Left ventricle myocardium inferior (tissue), 1 donor: ENCODE results near the gene UBE2C. TPM values are rescaled to one million over a fixed set of nuclear protein-coding genes. Genes with fewer than 3 reads are reported as not detected.

ENCODE experiments used
- DNase-seq: peaks from one replicate; pipeline ENCODE4 v3.0.0-alpha.2; 2020
- H3K27ac ChIP-seq: fragments of 200-600 bp; replicated peaks from 2 replicates; pipeline ENCODE4 v1.8.0; 2021
- H3K27me3 ChIP-seq: fragments of 200-600 bp; 2 replicates; pipeline ENCODE4 v1.8.0; 2021; ENCODE audit warnings: low read depth
- H3K36me3 ChIP-seq: fragments of 200-600 bp; 2 replicates; pipeline ENCODE4 v1.8.0; 2021
- H3K4me1 ChIP-seq: fragments of 200-600 bp; 2 replicates; pipeline ENCODE4 v1.8.0; 2021
- H3K4me3 ChIP-seq: fragments of 200-600 bp; 2 replicates; pipeline ENCODE4 v1.8.0; 2021; ENCODE audit warnings: mild to moderate bottlenecking, moderate library complexity
- H3K9me3 ChIP-seq: fragments of 200-600 bp; replicated peaks from 2 replicates; pipeline ENCODE4 v1.8.0; 2021
- intact Hi-C: fragments of 100-400 bp; cut with micrococcal nuclease; formaldehyde crosslinking; loops from one replicate; pipeline ENCODE4 v1.11.0; 2022
- total RNA-seq: library from RNA; stranded (reverse); fragmentation: NEBNext Ultra II Directional; extraction: Animal tissue kit (Norgen Biotek cat#: 25700); gene quantifications from one replicate; pipeline ENCODE4 v1.2.1, GENCODE V29; 2021
- TF ChIP-seq, protein P1 (sequence below): fragments of 200-600 bp; IDR thresholded peaks from 2 replicates; pipeline ENCODE4 v1.8.0; 2021; ENCODE audit warnings: antibody characterized with exemption, mild to moderate bottlenecking, borderline replicate concordance
- donor health status: DM: no; HTN: yes; CAD: no; lungs with severe emphysema.

The UBE2C gene
- total RNA-seq, 1 donor from 2014 or later = 0.91 TPM

DNA sequence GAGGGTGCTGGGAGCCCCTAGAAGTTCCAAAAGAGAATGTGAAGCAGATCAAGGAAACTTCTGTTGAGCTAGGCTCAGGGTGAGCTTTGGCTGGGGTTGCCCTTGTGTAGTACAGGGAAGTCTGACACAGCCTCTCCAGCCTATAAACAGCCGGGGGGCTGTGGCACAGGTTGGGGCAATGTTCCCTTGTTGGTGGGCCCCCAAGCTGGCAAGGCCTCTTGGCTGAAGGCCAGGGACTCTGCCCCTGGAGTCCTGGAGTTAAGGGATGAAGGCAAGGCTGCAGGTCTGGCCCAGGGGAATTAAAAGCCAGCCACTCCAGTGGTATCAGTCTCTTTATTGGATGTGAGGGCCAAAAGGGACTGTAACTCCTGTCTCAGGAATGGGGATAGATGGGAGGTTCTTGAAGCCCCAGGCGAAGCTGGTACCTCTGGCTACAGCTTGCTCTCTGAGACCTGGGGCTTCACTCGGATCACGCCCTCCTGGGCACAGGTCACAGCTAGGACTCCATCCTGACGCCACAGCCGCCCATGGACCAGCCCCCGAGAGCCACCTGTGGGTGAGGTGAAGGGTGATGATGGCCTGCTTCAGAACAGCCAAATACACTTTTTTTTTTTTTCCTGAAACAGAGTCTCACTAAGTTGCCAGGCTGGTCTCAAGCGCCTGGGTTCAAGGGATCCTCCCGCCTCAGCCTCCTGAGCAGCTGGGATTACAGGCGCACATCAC is 29.1 kb downstream of the UBE2C start:
- Histone ChIP-seq H3K4me3 (no peak overlapping the region), H3K4me1 (peaks cover 47% of the 10 kb centered on the region), H3K9me3 (no peaks in the 10 kb centered on the region), H3K36me3 (peaks cover 95% of the 10 kb centered on the region), H3K27ac (peak overlapping the region; percentile 32), H3K27me3 (no peaks in the 10 kb centered on the region)
- intact Hi-C loops = no loop called here
- no peak for DNase-seq
- TF ChIP-seq, protein P1, sequence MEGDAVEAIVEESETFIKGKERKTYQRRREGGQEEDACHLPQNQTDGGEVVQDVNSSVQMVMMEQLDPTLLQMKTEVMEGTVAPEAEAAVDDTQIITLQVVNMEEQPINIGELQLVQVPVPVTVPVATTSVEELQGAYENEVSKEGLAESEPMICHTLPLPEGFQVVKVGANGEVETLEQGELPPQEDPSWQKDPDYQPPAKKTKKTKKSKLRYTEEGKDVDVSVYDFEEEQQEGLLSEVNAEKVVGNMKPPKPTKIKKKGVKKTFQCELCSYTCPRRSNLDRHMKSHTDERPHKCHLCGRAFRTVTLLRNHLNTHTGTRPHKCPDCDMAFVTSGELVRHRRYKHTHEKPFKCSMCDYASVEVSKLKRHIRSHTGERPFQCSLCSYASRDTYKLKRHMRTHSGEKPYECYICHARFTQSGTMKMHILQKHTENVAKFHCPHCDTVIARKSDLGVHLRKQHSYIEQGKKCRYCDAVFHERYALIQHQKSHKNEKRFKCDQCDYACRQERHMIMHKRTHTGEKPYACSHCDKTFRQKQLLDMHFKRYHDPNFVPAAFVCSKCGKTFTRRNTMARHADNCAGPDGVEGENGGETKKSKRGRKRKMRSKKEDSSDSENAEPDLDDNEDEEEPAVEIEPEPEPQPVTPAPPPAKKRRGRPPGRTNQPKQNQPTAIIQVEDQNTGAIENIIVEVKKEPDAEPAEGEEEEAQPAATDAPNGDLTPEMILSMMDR = no peak

DNA sequence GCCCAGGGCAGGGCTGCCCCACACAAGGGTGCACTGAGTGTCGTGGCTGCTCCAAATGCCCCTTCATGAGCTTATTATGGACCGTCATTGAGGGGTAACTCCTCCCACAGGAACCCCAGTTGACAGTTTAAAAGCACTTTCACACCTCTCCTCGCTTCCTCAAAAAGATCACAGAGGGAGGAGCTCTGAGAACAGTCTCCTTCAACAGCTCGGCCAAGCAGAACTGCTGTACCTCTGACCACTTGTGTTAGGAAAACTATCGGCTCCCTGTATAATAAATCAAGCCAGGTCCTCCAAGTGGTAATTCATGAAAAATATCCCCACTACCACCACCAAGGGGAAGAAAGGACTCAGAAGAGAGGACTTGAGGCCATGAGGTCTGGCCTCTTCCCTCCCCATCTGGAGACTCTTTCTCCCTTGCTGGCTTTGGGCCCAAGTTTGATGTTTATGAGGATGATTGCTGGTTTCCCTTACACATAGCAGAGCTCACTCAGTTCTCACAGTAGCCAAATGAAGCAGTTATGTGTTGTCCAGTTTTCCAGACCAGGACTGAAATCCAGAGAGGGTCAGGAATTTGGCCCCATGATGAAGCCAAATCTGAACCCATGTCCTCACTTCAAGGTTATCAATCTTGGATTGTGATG is 29.8 kb downstream of the UBE2C start:
- H3K27me3 ChIP-seq = no peaks in the 10 kb centered on the region
- intact Hi-C loops = no loop called here
- H3K36me3 ChIP-seq = peaks cover 96% of the 10 kb centered on the region
- peak overlapping the region; percentile 32 for H3K27ac ChIP-seq
- TF ChIP-seq, protein P1 = no peak
- H3K4me3 ChIP-seq = no peak overlapping the region
- no peak for DNase-seq
- H3K4me1 ChIP-seq = peaks cover 40% of the 10 kb centered on the region
- H3K9me3 ChIP-seq = no peaks in the 10 kb centered on the region

DNA sequence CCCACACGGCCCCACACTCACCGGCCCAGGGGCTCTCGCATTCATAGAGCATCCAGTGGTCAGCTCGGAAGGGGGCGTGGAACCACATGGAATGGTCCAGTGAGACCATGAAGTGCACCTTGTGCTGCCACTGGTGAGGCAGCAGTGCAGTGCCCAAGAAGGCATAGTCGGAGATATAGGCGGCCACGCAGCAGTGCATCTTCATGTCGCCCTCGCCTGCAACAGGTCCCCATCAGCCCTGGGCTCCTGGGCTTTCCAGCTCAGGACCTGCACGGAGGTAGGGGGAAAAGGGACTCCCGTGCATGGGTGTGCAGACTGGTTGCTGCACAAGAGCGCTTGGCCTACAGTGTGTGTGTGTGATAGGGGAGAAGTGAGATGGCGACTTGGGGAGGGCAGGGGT is 31.1 kb downstream of the UBE2C start:
- Histone ChIP-seq H3K4me3 (no peak overlapping the region), H3K27ac (peak overlapping the region; percentile 32), H3K9me3 (no peaks in the 10 kb centered on the region), H3K27me3 (no peaks in the 10 kb centered on the region), H3K36me3 (peaks cover 93% of the 10 kb centered on the region), H3K4me1 (peaks cover 38% of the 10 kb centered on the region)
- DNase-seq = no peak
- intact Hi-C loops = no loop called here
- TF ChIP-seq, protein P1 = no peak

- Histone ChIP-seq H3K27me3 (no peaks in the 10 kb centered on the region), H3K36me3 (peaks cover 92% of the 10 kb centered on the region), H3K27ac (no peak overlapping the region), H3K9me3 (no peaks in the 10 kb centered on the region), H3K4me3 (no peak overlapping the region), H3K4me1 (peaks cover 38% of the 10 kb centered on the region)
- TF ChIP-seq, protein P1 = no peak
- intact Hi-C loops = no loop called here
- DNase-seq = no peak
These were observed 33.0 kb downstream of the UBE2C start for GRCh38 chr20:45845452-45845851.

- Histone ChIP-seq H3K4me3 (no peak overlapping the region), H3K9me3 (no peaks in the 10 kb centered on the region), H3K4me1 (peaks cover 21% of the 10 kb centered on the region), H3K36me3 (peaks cover 69% of the 10 kb centered on the region), H3K27me3 (no peaks in the 10 kb centered on the region), H3K27ac (no peak overlapping the region)
- DNase-seq = no peak
- TF ChIP-seq, protein P1 = no peak
- intact Hi-C loops = no loop called here
These were observed 36.0 kb downstream of the UBE2C start for GRCh38 chr20:45848421-45848820.
